Measurements from ENCODE around the gene CDH22. TPM values are rescaled to one million over a fixed set of nuclear protein-coding genes. Genes with fewer than 3 reads are reported as not detected.

CDH22 gene
- total and polyA plus RNA-seq, 7 experiments from 2014 or later: not detected

- no peaks in the 10 kb centered on the region for H3K9me3 ChIP-seq (ENCODE audit: control insufficient read depth in 2 of 3, low read length in 3 of 3)
- no peak overlapping the region for H3K27ac ChIP-seq (ENCODE audit: low read depth, low read length)
- no peak overlapping the region for H3K4me3 ChIP-seq (ENCODE audit: low read length)
- DNase-seq (no peak), ATAC-seq (no peak)
- H3K27me3 ChIP-seq (ENCODE audit: control insufficient read depth in 2 of 2, insufficient read depth in 2 of 2, low read length in 2 of 2): no peaks in the 10 kb centered on the region
- no peaks in the 10 kb centered on the region for H3K36me3 ChIP-seq (ENCODE audit: control insufficient read depth in 2 of 3, insufficient read depth in 3 of 3, low read length in 3 of 3)
- CTCF ChIA-PET: no interaction called here
- Mint-ChIP-seq H3K27me3 (peaks cover 22 to 50% (median 36%) of the 10 kb centered on the region in 5 donors), H3K27ac (no peak overlapping the region), H3K4me1 (peaks cover 0 to 1% (median 0%) of the 10 kb centered on the region in 7 donors), H3K36me3 (no peaks in the 10 kb centered on the region), H3K4me3 (no peak overlapping the region), H3K9me3 (peaks cover 0 to 2% (median 0%) of the 10 kb centered on the region in 11 donors)
- H3K4me1 ChIP-seq (ENCODE audit: control insufficient read depth in 2 of 2, insufficient read depth in 2 of 2, low read length in 2 of 2): no peaks in the 10 kb centered on the region
- POLR2A ChIA-PET: interaction anchor here (0.6 kb wide), 1 partner anchor 1784 kb away, joined by 4 read pairs; no protein-coding TSS in a partner anchor
- intact Hi-C loops (cut with micrococcal nuclease): no loop called here
These were observed 24.3 kb downstream of the CDH22 start for GRCh38 chr20:46284040-46284427.

GRCh38 chr20:46283426-46284039 lies 24.8 kb downstream of the CDH22 start:
- POLR2A ChIA-PET: interaction anchor here (0.6 kb wide), 1 partner anchor 1785 kb away, joined by 4 read pairs; no protein-coding TSS in a partner anchor
- no peak overlapping the region for H3K4me3 ChIP-seq (ENCODE audit: low read length)
- Mint-ChIP-seq H3K27ac (no peak overlapping the region), H3K9me3 (peaks cover 0 to 2% (median 0%) of the 10 kb centered on the region in 11 donors), H3K4me1 (peaks cover 0 to 1% (median 0%) of the 10 kb centered on the region in 7 donors), H3K36me3 (no peaks in the 10 kb centered on the region), H3K27me3 (peaks cover 25 to 54% (median 39%) of the 10 kb centered on the region in 5 donors), H3K4me3 (no peak overlapping the region)
- no peaks in the 10 kb centered on the region for H3K36me3 ChIP-seq (ENCODE audit: control insufficient read depth in 2 of 3, insufficient read depth in 3 of 3, low read length in 3 of 3)
- H3K9me3 ChIP-seq (ENCODE audit: control insufficient read depth in 2 of 3, low read length in 3 of 3): no peaks in the 10 kb centered on the region
- ATAC-seq (no peak), DNase-seq (no peak)
- H3K4me1 ChIP-seq (ENCODE audit: control insufficient read depth in 2 of 2, insufficient read depth in 2 of 2, low read length in 2 of 2): no peaks in the 10 kb centered on the region
- H3K27me3 ChIP-seq (ENCODE audit: control insufficient read depth in 2 of 2, insufficient read depth in 2 of 2, low read length in 2 of 2): no peaks in the 10 kb centered on the region
- no peak overlapping the region for H3K27ac ChIP-seq (ENCODE audit: low read depth, low read length)
- intact Hi-C loops (cut with micrococcal nuclease): no loop called here
- CTCF ChIA-PET: no interaction called here

- H3K4me1 Mint-ChIP-seq: peaks cover 0 to 3% (median 0%) of the 10 kb centered on the region in 7 donors
- H3K36me3 Mint-ChIP-seq: no peaks in the 10 kb centered on the region
- ChIA-PET POLR2A (no interaction called here), CTCF (no interaction called here)
- ATAC-seq (no peak), DNase-seq (no peak)
- H3K9me3 ChIP-seq (ENCODE audit: control insufficient read depth in 2 of 3, low read length in 3 of 3): no peaks in the 10 kb centered on the region
- no peak overlapping the region for H3K27ac ChIP-seq (ENCODE audit: low read depth, low read length)
- H3K27me3 ChIP-seq (ENCODE audit: control insufficient read depth in 2 of 2, insufficient read depth in 2 of 2, low read length in 2 of 2): no peaks in the 10 kb centered on the region
- H3K4me3 Mint-ChIP-seq: no peak overlapping the region
- H3K27ac Mint-ChIP-seq: no peak overlapping the region
- no peak overlapping the region for H3K4me3 ChIP-seq (ENCODE audit: low read length)
- H3K27me3 Mint-ChIP-seq: peaks cover 29 to 56% (median 47%) of the 10 kb centered on the region in 5 donors
- H3K4me1 ChIP-seq (ENCODE audit: control insufficient read depth in 2 of 2, insufficient read depth in 2 of 2, low read length in 2 of 2): no peaks in the 10 kb centered on the region
- H3K9me3 Mint-ChIP-seq: peaks cover 0 to 2% (median 0%) of the 10 kb centered on the region in 11 donors
- H3K36me3 ChIP-seq (ENCODE audit: control insufficient read depth in 2 of 3, insufficient read depth in 3 of 3, low read length in 3 of 3): no peaks in the 10 kb centered on the region
- intact Hi-C loops (cut with micrococcal nuclease): no loop called here
These were observed 25.6 kb downstream of the CDH22 start for GRCh38 chr20:46282669-46283068.

GRCh38 chr20:46279103-46279502 lies 29.2 kb downstream of the CDH22 start:
- H3K27me3 ChIP-seq (ENCODE audit: control insufficient read depth in 2 of 2, insufficient read depth in 2 of 2, low read length in 2 of 2): no peaks in the 10 kb centered on the region
- ATAC-seq (no peak), DNase-seq (no peak)
- H3K4me3 Mint-ChIP-seq: no peak overlapping the region
- no peaks in the 10 kb centered on the region for H3K36me3 ChIP-seq (ENCODE audit: control insufficient read depth in 2 of 3, insufficient read depth in 3 of 3, low read length in 3 of 3)
- H3K27me3 Mint-ChIP-seq: peaks cover 38 to 74% (median 67%) of the 10 kb centered on the region in 5 donors
- peaks cover 0 to 4% (median 0%) of the 10 kb centered on the region in 5 donors for H3K36me3 Mint-ChIP-seq
- POLR2A ChIA-PET: no interaction called here
- peaks cover 0 to 5% (median 0%) of the 10 kb centered on the region in 7 donors for H3K4me1 Mint-ChIP-seq
- H3K4me1 ChIP-seq (ENCODE audit: control insufficient read depth in 2 of 2, insufficient read depth in 2 of 2, low read length in 2 of 2): no peaks in the 10 kb centered on the region
- peaks cover 0 to 5% (median 2%) of the 10 kb centered on the region in 11 donors for H3K9me3 Mint-ChIP-seq
- CTCF ChIA-PET: no interaction called here
- no peak overlapping the region for H3K27ac ChIP-seq (ENCODE audit: low read depth, low read length)
- intact Hi-C loops (cut with micrococcal nuclease): no loop called here
- H3K9me3 ChIP-seq (ENCODE audit: control insufficient read depth in 2 of 3, low read length in 3 of 3): no peaks in the 10 kb centered on the region
- H3K27ac Mint-ChIP-seq: no peak overlapping the region
- no peak overlapping the region for H3K4me3 ChIP-seq (ENCODE audit: low read length)

- Mint-ChIP-seq H3K4me3 (no peak overlapping the region), H3K27ac (no peak overlapping the region), H3K4me1 (peaks cover 0 to 5% (median 0%) of the 10 kb centered on the region in 7 donors), H3K36me3 (peaks cover 0 to 5% (median 4%) of the 10 kb centered on the region in 5 donors), H3K27me3 (peaks cover 33 to 72% (median 64%) of the 10 kb centered on the region in 5 donors), H3K9me3 (peaks cover 0 to 17% (median 8%) of the 10 kb centered on the region in 11 donors)
- ChIA-PET CTCF (no interaction called here), POLR2A (no interaction called here)
- Histone ChIP-seq H3K27ac (ENCODE audit: low read depth, low read length) (no peak overlapping the region), H3K9me3 (ENCODE audit: control insufficient read depth in 2 of 3, low read length in 3 of 3) (peaks cover 0 to 8% (median 0%) of the 10 kb centered on the region in 3 experiments), H3K4me3 (ENCODE audit: low read length) (no peak overlapping the region), H3K4me1 (ENCODE audit: control insufficient read depth in 2 of 2, insufficient read depth in 2 of 2, low read length in 2 of 2) (no peaks in the 10 kb centered on the region), H3K27me3 (ENCODE audit: control insufficient read depth in 2 of 2, insufficient read depth in 2 of 2, low read length in 2 of 2) (no peaks in the 10 kb centered on the region), H3K36me3 (ENCODE audit: control insufficient read depth in 2 of 3, insufficient read depth in 3 of 3, low read length in 3 of 3) (no peaks in the 10 kb centered on the region)
- DNase-seq: no peak
- ATAC-seq: no peak
- intact Hi-C loops (cut with micrococcal nuclease): no loop called here
These were observed 30.7 kb downstream of the CDH22 start for GRCh38 chr20:46277602-46278001.

- peaks cover 0 to 5% (median 0%) of the 10 kb centered on the region in 7 donors for H3K4me1 Mint-ChIP-seq
- Histone ChIP-seq H3K27me3 (ENCODE audit: control insufficient read depth in 2 of 2, insufficient read depth in 2 of 2, low read length in 2 of 2) (no peaks in the 10 kb centered on the region), H3K27ac (ENCODE audit: low read depth, low read length) (no peak overlapping the region), H3K9me3 (ENCODE audit: control insufficient read depth in 2 of 3, low read length in 3 of 3) (peaks cover 0 to 10% (median 0%) of the 10 kb centered on the region in 3 experiments), H3K4me3 (ENCODE audit: low read length) (no peak overlapping the region), H3K36me3 (ENCODE audit: control insufficient read depth in 2 of 3, insufficient read depth in 3 of 3, low read length in 3 of 3) (no peaks in the 10 kb centered on the region), H3K4me1 (ENCODE audit: control insufficient read depth in 2 of 2, insufficient read depth in 2 of 2, low read length in 2 of 2) (no peaks in the 10 kb centered on the region)
- CTCF ChIA-PET: no interaction called here
- H3K27me3 Mint-ChIP-seq: peaks cover 35 to 76% (median 67%) of the 10 kb centered on the region in 5 donors
- H3K9me3 Mint-ChIP-seq: peaks cover 0 to 28% (median 16%) of the 10 kb centered on the region in 11 donors
- POLR2A ChIA-PET: no interaction called here
- peaks cover 0 to 9% (median 5%) of the 10 kb centered on the region in 5 donors for H3K36me3 Mint-ChIP-seq
- H3K27ac Mint-ChIP-seq: no peak overlapping the region
- ATAC-seq (no peak), DNase-seq (no peak)
- H3K4me3 Mint-ChIP-seq: no peak overlapping the region
- intact Hi-C loops (cut with micrococcal nuclease): no loop called here
These were observed 31.8 kb downstream of the CDH22 start for GRCh38 chr20:46276531-46276930.

- CTCF ChIA-PET: no interaction called here
- Mint-ChIP-seq H3K36me3 (peaks cover 0 to 9% (median 5%) of the 10 kb centered on the region in 5 donors), H3K9me3 (peaks cover 0 to 31% (median 16%) of the 10 kb centered on the region in 11 donors), H3K4me3 (no peak overlapping the region), H3K27me3 (peaks cover 32 to 84% (median 73%) of the 10 kb centered on the region in 5 donors), H3K4me1 (peaks cover 0 to 5% (median 0%) of the 10 kb centered on the region in 7 donors), H3K27ac (no peak overlapping the region)
- H3K27me3 ChIP-seq (ENCODE audit: control insufficient read depth in 2 of 2, insufficient read depth in 2 of 2, low read length in 2 of 2): no peaks in the 10 kb centered on the region
- intact Hi-C loops (cut with micrococcal nuclease): no loop called here
- H3K4me1 ChIP-seq (ENCODE audit: control insufficient read depth in 2 of 2, insufficient read depth in 2 of 2, low read length in 2 of 2): no peaks in the 10 kb centered on the region
- POLR2A ChIA-PET: interaction anchor here (0.6 kb wide), 1 partner anchor 9 kb away, joined by 3 read pairs; no protein-coding TSS in a partner anchor
- peaks cover 0 to 10% (median 0%) of the 10 kb centered on the region in 3 experiments for H3K9me3 ChIP-seq (ENCODE audit: control insufficient read depth in 2 of 3, low read length in 3 of 3)
- ATAC-seq: no peak
- no peak overlapping the region for H3K27ac ChIP-seq (ENCODE audit: low read depth, low read length)
- no peak overlapping the region for H3K4me3 ChIP-seq (ENCODE audit: low read length)
- no peak for DNase-seq
- no peaks in the 10 kb centered on the region for H3K36me3 ChIP-seq (ENCODE audit: control insufficient read depth in 2 of 3, insufficient read depth in 3 of 3, low read length in 3 of 3)
These were observed 33.2 kb downstream of the CDH22 start for GRCh38 chr20:46275091-46275490.

All from naive thymus-derived CD4-positive, alpha-beta T cell (primary cell).